Tongue (tissue), 3 donors: ENCODE data around the gene KCTD17. TPM values are rescaled to one million over a fixed set of nuclear protein-coding genes. Genes with fewer than 3 reads are reported as not detected.

Experiments used
- DNase-seq: peaks from one replicate; pipeline ENCODE4 v3.0.0-alpha.2; 2015
- small RNA-seq: library from RNA; depleted of rRNA; stranded (forward); fragments of <200 nt; gene quantifications from one replicate; pipeline ENCODE3, GENCODE V24; 2014; ENCODE audit warnings: low replicate concordance
- total RNA-seq: library from RNA; depleted of rRNA; stranded (reverse); fragments of >200 nt; gene quantifications from one replicate; pipeline ENCODE4 v1.2.3, GENCODE V29; 2014

Gene KCTD17
- total RNA-seq, 1 donor from 2014 or later = 22.4 TPM

GRCh38 chr22:37105990-37106389 is 54.4 kb downstream of the KCTD17 start:
- no peak for DNase-seq

- DNase-seq = no peak
These were observed 56.5 kb downstream of the KCTD17 start for GRCh38 chr22:37107816-37108621.

DNA sequence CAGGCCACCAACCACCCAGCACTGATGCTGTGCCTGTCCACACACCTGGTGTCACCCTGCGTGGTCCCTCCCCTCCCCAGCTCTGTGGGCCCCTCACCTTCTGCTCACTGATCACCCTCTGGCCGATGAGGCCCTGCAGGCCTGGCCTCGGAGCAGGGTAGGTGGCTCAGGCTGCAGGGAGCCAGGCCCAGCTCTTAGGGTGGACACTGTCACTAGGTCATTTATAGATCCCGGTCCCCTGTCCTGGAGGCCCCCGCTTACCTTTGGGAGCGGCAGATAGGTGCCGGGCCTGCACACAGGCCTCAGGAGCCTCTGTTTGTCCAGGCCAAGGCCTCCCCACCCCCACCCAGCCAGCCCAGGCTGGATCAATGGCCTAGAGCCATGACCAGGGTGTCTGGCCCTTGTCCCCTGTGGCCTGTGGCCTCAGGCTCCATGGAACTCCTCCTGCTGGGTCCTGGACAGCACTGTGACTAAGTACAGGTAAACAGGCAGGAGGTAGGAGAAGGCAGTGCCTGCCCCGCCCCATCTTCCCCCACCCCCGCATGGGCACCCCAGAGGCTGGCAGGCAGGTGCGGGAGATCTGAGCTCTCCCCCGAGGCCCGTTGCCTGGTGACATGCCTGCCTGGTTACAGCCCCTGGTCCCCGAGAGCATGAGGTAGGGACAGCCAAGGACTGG is 57.8 kb downstream of the KCTD17 start, which contains the start of gene TMPRSS6:
Gene TMPRSS6, minus strand, starts transcription at position 472 of the 676 bp plus-strand sequence. CDS start 6,296 bp downstream, outside the sequence.
- DNase-seq = no peak

DNA sequence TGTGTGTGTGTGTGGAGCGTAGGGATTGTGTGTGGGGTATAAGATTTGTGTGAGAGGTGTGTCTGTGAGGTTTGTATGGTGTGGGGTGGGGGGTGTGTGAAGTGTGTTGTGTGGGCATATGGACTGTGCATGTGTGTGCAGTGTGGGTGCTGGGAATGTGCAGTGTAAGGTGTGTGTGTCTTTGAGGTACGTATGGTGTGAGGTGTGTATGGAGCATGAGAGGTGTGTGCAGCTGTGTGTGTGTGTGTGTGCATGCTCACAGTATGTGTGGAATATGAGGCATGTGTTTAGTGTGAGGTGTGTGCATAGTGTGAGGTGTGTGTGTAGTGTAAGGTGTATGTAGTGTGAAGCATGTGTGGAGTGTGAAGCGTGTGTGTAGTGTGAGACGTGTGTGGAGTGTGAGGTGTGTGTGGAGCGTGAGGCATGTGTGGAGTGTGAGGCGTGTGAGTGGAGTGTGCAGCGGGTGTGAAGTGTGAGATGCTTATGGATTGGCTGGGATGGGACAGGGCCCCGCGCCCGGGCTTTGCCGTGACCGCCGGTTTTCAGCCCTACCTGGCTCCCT is 59.7 kb downstream of the KCTD17 start:
- no peak for DNase-seq

GRCh38 chr22:37112084-37112728 is 60.7 kb downstream of the KCTD17 start:
- no peak for DNase-seq

Small RNAs within 50 kb of the gene (small RNA-seq; reads per million reads assigned to genes)
- not detected for gene RF00019

Other genes starting within 250 kb of the KCTD17 start
- gene PVALB, start 234.7 kb upstream of the KCTD17 start, total RNA-seq = 12.5 TPM
- gene NCF4, start 190.7 kb upstream of the KCTD17 start, total RNA-seq = 5.7 TPM
- gene CSF2RB, start 138.1 kb upstream of the KCTD17 start, total RNA-seq = 4.1 TPM
- 28.3 TPM for gene TST, start 32.3 kb upstream of the KCTD17 start, total RNA-seq
- gene MPST, start 32.0 kb upstream of the KCTD17 start, total RNA-seq = 57.4 TPM
- not detected for gene TMPRSS6, start 58.0 kb downstream of the KCTD17 start, total RNA-seq
- gene IL2RB, start 98.2 kb downstream of the KCTD17 start, total RNA-seq = 0.51 TPM
- gene C1QTNF6, start 136.5 kb downstream of the KCTD17 start, total RNA-seq = 8.9 TPM
- 0.10 TPM for gene SSTR3, start 160.7 kb downstream of the KCTD17 start, total RNA-seq
- 4.8 TPM for gene RAC2, start 192.5 kb downstream of the KCTD17 start, total RNA-seq
- 20.5 TPM for gene CYTH4, start 230.8 kb downstream of the KCTD17 start, total RNA-seq